ENCODE results near the gene TBX1.

The TBX1 gene

DNA sequence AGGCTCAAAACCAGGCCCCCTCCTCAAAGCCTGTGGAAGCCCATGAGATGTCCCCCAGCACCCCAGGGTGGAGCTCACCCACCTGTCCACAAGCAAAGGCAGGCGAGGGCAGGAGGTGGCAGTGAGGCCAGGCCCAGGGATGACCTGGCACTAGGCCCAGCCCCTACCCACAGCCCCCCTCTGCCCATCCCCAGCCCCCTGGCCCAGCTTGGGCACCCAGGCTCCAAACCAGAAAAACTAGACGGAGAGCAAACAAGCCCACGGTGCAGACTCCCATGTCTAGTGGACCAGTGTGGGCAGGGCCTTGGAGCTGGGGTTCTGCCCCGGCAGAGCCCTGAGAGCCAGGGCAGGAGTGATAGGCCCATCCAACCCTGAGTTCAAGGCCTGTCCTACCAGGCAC, 16.9 kb upstream of the TBX1 start:
- no peaks in the 10 kb centered on the region for H3K27me3 ChIP-seq (ENCODE audit: insufficient read depth, low read depth, severe bottlenecking)
- no peak for DNase-seq
- no peak overlapping the region for H3K27ac ChIP-seq
- H3K4me3 ChIP-seq (ENCODE audit: low read depth, low read length) = no peak overlapping the region
- TF ChIP-seq CTCF (IDR thresholded peaks at IDR 0.05; ENCODE audit: low read depth, low read length) = no peak
- no peaks in the 10 kb centered on the region for H3K36me3 ChIP-seq
- no peaks in the 10 kb centered on the region for H3K9me3 ChIP-seq (ENCODE audit: severe bottlenecking)

GRCh38 chr22:19744350-19745006, 16.1 kb upstream of the TBX1 start:
- Histone ChIP-seq H3K4me3 (ENCODE audit: low read depth, low read length) (no peak overlapping the region), H3K9me3 (ENCODE audit: severe bottlenecking) (no peaks in the 10 kb centered on the region), H3K27ac (no peak overlapping the region), H3K27me3 (ENCODE audit: insufficient read depth, low read depth, severe bottlenecking) (no peaks in the 10 kb centered on the region), H3K36me3 (no peaks in the 10 kb centered on the region)
- DNase-seq = no peak
- no peak for TF ChIP-seq CTCF (IDR thresholded peaks at IDR 0.05; ENCODE audit: low read depth, low read length)

DNA sequence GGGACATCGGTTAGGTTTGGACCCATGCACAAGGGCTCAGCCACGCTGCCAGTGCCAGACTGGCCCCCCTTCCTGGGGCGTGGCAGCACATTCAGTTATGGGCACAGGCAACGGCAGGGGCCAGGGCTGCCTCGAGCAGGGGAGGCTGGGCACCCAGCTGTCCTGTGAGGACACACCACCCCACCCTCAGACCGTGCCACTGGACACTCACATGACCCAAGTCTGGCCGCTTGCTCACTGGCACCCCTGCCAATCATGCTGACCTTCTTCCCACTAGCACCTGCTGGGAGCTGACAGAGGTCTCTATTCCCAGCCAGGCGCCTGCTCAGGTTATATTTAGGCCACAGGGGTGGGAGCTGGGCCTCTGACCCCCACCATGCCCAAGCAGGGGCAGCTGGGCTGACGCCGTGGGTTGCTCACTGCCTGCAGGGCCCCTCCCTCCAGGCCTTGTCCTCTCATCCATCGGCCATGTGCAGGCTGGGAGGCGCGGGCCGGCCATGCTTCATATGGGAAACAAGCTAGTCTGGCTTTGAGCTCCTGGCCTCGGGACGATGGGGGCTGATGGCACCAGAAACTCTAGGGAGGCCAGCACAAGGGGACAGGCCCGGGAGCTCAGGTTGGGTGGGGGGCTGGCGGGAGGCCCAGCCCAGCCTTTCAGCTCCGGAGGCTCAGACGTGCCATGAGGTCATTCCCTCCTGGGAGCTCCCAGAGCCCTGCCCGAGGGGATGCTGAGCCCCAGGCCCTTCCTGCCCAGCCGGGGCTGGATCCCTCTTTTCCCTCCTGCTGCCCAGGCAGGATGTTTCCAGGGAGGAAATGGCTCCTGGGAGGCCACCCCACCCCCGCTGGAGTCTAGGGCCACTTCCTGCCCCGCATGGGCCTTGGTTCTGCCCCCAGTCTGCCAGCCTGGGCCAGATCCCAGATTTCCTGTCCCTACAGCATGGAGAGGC, 15.2 kb upstream of the TBX1 start:
- Histone ChIP-seq H3K27me3 (ENCODE audit: insufficient read depth, low read depth, severe bottlenecking) (no peaks in the 10 kb centered on the region), H3K27ac (no peak overlapping the region), H3K9me3 (ENCODE audit: severe bottlenecking) (no peaks in the 10 kb centered on the region)

GRCh38 chr22:19746726-19747125, 13.9 kb upstream of the TBX1 start:
- no peaks in the 10 kb centered on the region for H3K27me3 ChIP-seq (ENCODE audit: insufficient read depth, low read depth, severe bottlenecking)

More for the DNA sequence above, 15.2 kb upstream of the TBX1 start:
- no peak for TF ChIP-seq CTCF (IDR thresholded peaks at IDR 0.05; ENCODE audit: low read depth, low read length)
- Histone ChIP-seq H3K36me3 (no peaks in the 10 kb centered on the region), H3K4me3 (ENCODE audit: low read depth, low read length) (no peak overlapping the region)
- DNase-seq = no peak

DNA sequence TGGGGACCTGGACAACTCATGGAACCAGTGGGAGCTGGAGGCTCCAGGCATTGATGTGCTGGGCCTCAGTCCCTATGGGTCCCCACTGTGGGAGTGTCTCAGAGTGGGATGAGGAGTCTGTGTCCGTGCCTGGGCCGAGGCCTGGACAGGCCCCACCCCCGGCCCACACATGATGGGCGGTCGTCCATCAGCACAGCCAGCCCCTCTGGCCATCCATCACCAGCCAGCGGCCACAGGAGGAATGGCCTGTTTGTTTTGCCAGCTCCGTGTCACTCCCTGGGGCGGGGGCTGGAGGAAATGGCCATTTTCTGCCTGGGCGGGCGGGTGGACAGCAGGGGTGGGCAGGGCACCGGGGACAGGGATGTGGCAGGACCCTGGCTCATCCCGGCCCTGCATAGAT, 13.0 kb upstream of the TBX1 start:
- no peak overlapping the region for H3K27ac ChIP-seq
- no peak for DNase-seq
- no peaks in the 10 kb centered on the region for H3K9me3 ChIP-seq (ENCODE audit: severe bottlenecking)
- H3K27me3 ChIP-seq (ENCODE audit: insufficient read depth, low read depth, severe bottlenecking) = no peaks in the 10 kb centered on the region
- H3K36me3 ChIP-seq = no peaks in the 10 kb centered on the region
- H3K4me3 ChIP-seq (ENCODE audit: low read depth, low read length) = no peak overlapping the region
- TF ChIP-seq CTCF (IDR thresholded peaks at IDR 0.05; ENCODE audit: low read depth, low read length) = no peak

More at GRCh38 chr22:19746726-19747125, 13.9 kb upstream of the TBX1 start:
- Histone ChIP-seq H3K9me3 (ENCODE audit: severe bottlenecking) (no peaks in the 10 kb centered on the region), H3K36me3 (no peaks in the 10 kb centered on the region), H3K4me3 (ENCODE audit: low read depth, low read length) (no peak overlapping the region), H3K27ac (no peak overlapping the region)
- no peak for TF ChIP-seq CTCF (IDR thresholded peaks at IDR 0.05; ENCODE audit: low read depth, low read length)
- no peak for DNase-seq

Measured in WERI-Rb-1 (cell line).